Tibial nerve (tissue), 3 donors: ENCODE results near the gene CARD6.

Source experiments
- CTCF ChIP-seq, 5 experiments: fragments of 200-600 bp in 3 of 5; fragments of 450-650 bp in 2 of 5; sonication (generic) in 3 of 5; IDR thresholded peaks; one replicate each; pipeline ENCODE4 v1.5.1; 2016 to 2019; ENCODE audit warnings: antibody characterized with exemption in 5 of 5, mild to moderate bottlenecking in 3 of 5, moderate library complexity in 2 of 5
- POLR2A ChIP-seq, 2 donors: fragments of 450-650 bp; IDR thresholded peaks; one replicate each; pipeline ENCODE4 v1.6.1; 2017; ENCODE audit warnings: antibody characterized with exemption in 2 of 2, mild to moderate bottlenecking in 2 of 2, moderate library complexity in 2 of 2

- TF ChIP-seq CTCF (IDR thresholded peaks at IDR 0.05): no peak
- no peak for TF ChIP-seq POLR2A (IDR thresholded peaks at IDR 0.05)
Measured at GRCh38 chr5:40838086-40838485, 3.1 kb upstream of the CARD6 start.
